Right cardiac atrium (tissue), 5 donors: ENCODE data around the gene PKNOX2. TPM values are rescaled to one million over a fixed set of nuclear protein-coding genes. Genes with fewer than 3 reads are reported as not detected.

Experiments used
- ATAC-seq, 2 donors: fragments of 200-7000 bp; cut with Tn5 transposase; one replicate each; pipeline versions ENCODE4 v1.8.0 to v1.9.1; 2020; ENCODE audit warnings: moderate library complexity in 2 of 2, mild to moderate bottlenecking in 1 of 2
- DNase-seq, 3 donors: peaks; one replicate each; pipeline ENCODE4 v3.0.0-alpha.2; 2020
- H3K27ac ChIP-seq: one replicate; pipeline ENCODE4 v1.5.1; 2013; ENCODE audit warnings: mild to moderate bottlenecking, low read length, control low read depth, moderate library complexity
- H3K27me3 ChIP-seq: one replicate; pipeline ENCODE4 v1.6.1; 2013; ENCODE audit not compliant: control insufficient read depth, insufficient read depth
- H3K4me1 ChIP-seq: one replicate; pipeline ENCODE4 v1.6.1; 2013; ENCODE audit warnings: low read length; ENCODE audit not compliant: control insufficient read depth, insufficient read depth
- H3K4me3 ChIP-seq: one replicate; pipeline ENCODE4 v1.5.1; 2013; ENCODE audit warnings: low read length, control low read depth
- H3K9me3 ChIP-seq: one replicate; pipeline ENCODE4 v1.6.1; 2013; ENCODE audit warnings: low read length; ENCODE audit not compliant: control insufficient read depth
- WGBS: extraction: QIAGEN DNeasy Blood & Tissue Kit; methylation state at CpG from one replicate; pipeline ENCODE4 v1.1.7; 2013; 5-methylcytosine and 5-hydroxymethylcytosine counted together
- intact Hi-C, 4 donors: fragments of 100-400 bp; cut with DNase I; formaldehyde crosslinking; loops; one replicate each; pipeline versions ENCODE4 v1.11.0 to v1.14.0; 2022 to 2023
- polyA plus RNA-seq: library from polyadenylated mRNA; stranded (reverse); fragments of 200-250 nt; gene quantifications from one replicate; pipeline ENCODE4 v1.2.3, GENCODE V29; 2013
- total RNA-seq, 4 donors: library from RNA; stranded (reverse); fragmentation: NEBNext Ultra II Directional; extraction: Animal tissue kit (Norgen Biotek cat#: 25700); gene quantifications; one replicate each; pipeline ENCODE4 v1.2.1, GENCODE V29; 2021
- donor health status: healthy with polysubstance abuse.
- donor health status: DM: no; HTN: yes; CAD: no.
- donor health status: DM: no; HTN: no; CAD: no.
- donor health status: DM: no; HTN: yes; CAD: no; lungs with severe emphysema.
- donor health status: DM: yes; HTN: yes; CAD: no.

The PKNOX2 gene
- total and polyA plus RNA-seq, 5 donors = 8.1 to 20.2 (median 17.6) TPM

DNA sequence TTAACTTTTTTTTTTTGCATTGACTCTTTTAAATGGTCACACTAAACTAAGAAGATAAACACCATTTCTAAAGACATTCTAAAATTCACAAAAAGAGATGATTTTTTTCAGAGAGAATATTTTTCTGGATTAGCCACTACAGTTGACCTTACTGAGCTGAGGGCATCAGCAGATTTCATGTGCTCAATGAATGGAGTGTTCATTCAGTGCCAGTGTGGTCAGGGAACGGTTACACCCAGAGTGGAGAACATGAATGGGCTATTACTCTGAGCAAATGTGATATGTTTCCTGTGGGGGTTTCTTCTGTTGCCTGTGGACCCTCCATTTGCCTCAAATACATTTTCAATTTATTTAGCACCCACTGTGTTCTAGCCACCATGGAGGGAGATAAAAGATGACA lies 19.1 kb downstream of the PKNOX2 start:
- DNase-seq (no peak), ATAC-seq (peak; percentile 47 to 53)
- no peak overlapping the region for H3K4me3 ChIP-seq
- H3K9me3 ChIP-seq = no peaks in the 10 kb centered on the region
- intact Hi-C loops = no loop called here
- peaks cover 2% of the 10 kb centered on the region for H3K4me1 ChIP-seq
- H3K27me3 ChIP-seq = no peaks in the 10 kb centered on the region
- no peak overlapping the region for H3K27ac ChIP-seq
- WGBS = 60% methylated on average over 1 of the region's 1 CpG

DNA sequence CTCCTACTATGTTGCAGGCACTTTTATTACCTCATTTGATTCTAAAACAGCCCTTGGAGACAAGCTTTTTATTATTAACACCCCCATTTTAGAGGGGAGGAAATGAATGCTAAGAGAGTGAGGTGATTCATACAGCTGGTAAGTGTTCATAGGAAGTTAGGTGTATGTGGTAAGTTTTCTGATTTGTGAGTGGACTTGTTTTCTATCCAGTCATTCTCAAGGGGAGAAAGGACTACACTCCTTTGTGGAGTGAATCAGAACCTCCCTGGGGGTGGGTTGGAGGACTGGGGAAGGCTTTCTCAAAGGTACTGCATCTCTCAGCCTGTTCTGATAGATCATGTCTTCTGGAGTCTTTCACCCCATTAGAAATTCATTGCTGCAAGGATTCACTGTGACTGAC lies 23.5 kb downstream of the PKNOX2 start:
- no peaks in the 10 kb centered on the region for H3K27me3 ChIP-seq
- ATAC-seq = no peak
- intact Hi-C loops = no loop called here

DNA sequence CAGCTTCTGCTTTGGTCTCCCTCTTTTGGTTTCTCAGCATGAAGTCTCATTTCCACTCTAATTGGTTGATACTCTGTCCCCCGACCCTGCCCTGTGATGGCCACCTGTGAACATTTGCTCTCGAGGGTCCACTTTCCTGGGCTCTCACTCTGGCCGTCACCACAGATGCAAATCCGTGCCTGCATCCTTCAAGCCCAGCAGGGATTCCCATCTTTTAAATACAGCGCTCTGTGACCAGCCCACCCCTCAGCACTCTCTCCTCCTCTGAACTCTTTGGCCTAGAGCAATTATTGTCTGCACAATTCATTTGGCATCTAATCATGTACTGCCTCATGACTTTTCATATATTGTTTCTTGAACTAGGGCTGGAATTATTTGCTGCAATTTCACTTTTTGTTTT lies 26.0 kb downstream of the PKNOX2 start:
- 87% methylated on average over 5 of the region's 5 CpGs for WGBS
- H3K4me3 ChIP-seq = no peak overlapping the region
- peaks cover 5% of the 10 kb centered on the region for H3K4me1 ChIP-seq
- no peaks in the 10 kb centered on the region for H3K9me3 ChIP-seq
- ATAC-seq (no peak), DNase-seq (no peak)
- H3K27ac ChIP-seq = no peak overlapping the region
- H3K27me3 ChIP-seq = no peaks in the 10 kb centered on the region
- intact Hi-C loops = no loop called here

More for the DNA sequence above, 23.5 kb downstream of the PKNOX2 start:
- Histone ChIP-seq H3K27ac (no peak overlapping the region), H3K9me3 (no peaks in the 10 kb centered on the region), H3K4me1 (peaks cover 5% of the 10 kb centered on the region), H3K4me3 (no peak overlapping the region)
- no peak for DNase-seq

DNA sequence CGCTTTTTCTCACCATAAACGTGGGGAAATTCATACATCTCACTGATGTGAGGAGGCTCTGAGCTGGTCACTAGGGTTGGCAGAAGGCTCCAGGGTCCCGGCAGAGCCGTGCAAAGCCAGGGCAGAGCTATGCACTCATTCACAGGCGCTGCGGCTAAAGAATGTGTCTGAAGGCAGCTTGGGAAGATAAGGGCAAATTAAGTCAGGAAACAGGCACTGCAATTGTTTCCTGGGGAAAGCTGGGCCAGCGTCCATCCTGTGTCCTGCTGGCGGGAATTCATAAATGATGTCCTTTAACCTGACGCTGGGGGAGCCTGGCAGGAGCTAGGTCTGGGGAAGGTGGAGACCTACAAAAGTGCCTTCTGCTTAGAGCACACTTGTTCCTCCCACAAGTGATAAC lies 27.6 kb downstream of the PKNOX2 start:
- DNase-seq (peak in 2 of 3 donors; percentile 62 to 74), ATAC-seq (peak; percentile 81 to 90)
- H3K4me3 ChIP-seq = no peak overlapping the region
- WGBS = 8% methylated on average over 9 of the region's 9 CpGs
- no peaks in the 10 kb centered on the region for H3K27me3 ChIP-seq
- intact Hi-C loops = no loop called here
- H3K27ac ChIP-seq = no peak overlapping the region
- H3K9me3 ChIP-seq = no peaks in the 10 kb centered on the region
- H3K4me1 ChIP-seq = peaks cover 5% of the 10 kb centered on the region

DNA sequence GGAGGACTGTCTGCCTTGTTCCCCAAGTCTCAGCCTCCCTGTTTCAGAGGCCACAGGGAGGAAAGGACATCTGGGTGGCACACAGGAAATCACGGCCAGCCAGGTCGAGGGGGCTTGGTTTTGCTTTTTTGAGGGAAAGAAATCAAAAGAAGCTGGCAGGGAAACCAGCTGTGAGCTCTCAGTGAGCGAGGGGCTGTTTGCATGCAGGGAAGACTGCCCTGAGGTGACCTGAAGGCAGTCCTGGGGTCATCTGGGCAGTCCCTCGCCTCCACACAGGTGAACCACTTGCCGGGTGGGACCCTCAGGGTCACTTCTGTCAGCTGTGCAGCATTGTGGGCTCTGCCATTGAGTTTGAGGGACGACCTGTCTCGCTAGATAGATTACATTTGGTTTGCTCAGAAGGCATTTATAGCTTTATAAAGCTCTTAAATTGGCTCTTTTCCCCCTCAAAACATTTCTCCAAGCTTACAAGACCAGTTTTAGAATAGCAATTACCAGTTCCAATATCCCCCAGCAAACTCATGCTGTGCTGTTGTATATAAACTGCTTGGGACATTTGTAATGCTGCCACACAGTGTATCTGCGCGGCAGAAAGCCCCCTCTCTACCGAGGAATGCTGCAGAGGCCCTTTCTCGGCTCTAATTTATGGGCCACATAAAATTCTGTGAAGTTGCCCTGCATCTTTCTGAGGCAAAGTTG lies 28.3 kb downstream of the PKNOX2 start:
- 85% methylated on average over 11 of the region's 11 CpGs for WGBS
- no peak overlapping the region for H3K4me3 ChIP-seq
- no peak overlapping the region for H3K27ac ChIP-seq
- ATAC-seq (no peak), DNase-seq (no peak)
- no peaks in the 10 kb centered on the region for H3K27me3 ChIP-seq
- no peaks in the 10 kb centered on the region for H3K9me3 ChIP-seq
- intact Hi-C loops = no loop called here
- H3K4me1 ChIP-seq = peaks cover 5% of the 10 kb centered on the region

DNA sequence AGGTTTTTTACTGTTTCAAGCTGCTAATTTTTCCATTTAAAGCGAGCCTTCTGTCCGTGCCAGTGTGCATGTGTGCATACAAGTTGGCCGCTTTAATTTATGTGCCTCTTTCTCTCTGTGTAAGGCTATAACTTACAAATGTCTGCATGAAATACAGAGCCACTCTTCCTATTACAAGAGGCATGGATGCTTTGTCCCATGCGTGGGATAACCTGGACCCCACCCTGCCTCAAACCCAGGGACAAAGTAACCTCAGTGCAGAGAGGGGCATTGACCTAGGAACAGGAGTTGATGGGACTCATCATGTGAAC lies 28.8 kb downstream of the PKNOX2 start:
- DNase-seq (no peak), ATAC-seq (no peak)
- Histone ChIP-seq H3K27ac (no peak overlapping the region), H3K9me3 (no peaks in the 10 kb centered on the region), H3K4me3 (no peak overlapping the region), H3K27me3 (no peaks in the 10 kb centered on the region), H3K4me1 (peaks cover 5% of the 10 kb centered on the region)
- intact Hi-C loops = no loop called here
- WGBS = 98% methylated on average over 4 of the region's 4 CpGs

DNA sequence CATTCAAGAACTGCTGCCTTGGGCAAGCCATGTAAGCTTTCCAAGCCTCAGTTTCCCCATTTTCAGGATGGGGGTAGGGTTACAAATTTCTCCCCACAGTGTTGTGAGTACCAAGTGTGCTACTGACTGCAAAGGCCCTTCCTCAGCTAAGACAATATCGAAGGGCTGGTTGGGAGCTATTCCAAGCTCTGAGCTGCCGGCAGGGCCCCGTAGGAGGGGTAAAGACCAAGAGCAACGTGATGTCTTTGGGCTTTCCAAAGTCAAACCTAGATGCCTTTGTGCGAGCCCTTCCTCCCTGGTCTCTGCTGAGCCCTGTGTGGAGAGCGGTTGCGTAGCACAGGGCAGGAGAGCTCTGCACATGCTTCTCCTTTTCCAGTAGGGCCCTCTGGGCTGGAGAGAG lies 29.3 kb downstream of the PKNOX2 start:
- DNase-seq (no peak), ATAC-seq (no peak)
- Histone ChIP-seq H3K4me3 (no peak overlapping the region), H3K9me3 (no peaks in the 10 kb centered on the region), H3K27ac (no peak overlapping the region), H3K4me1 (peaks cover 5% of the 10 kb centered on the region), H3K27me3 (no peaks in the 10 kb centered on the region)
- 88% methylated on average over 7 of the region's 7 CpGs for WGBS
- intact Hi-C loops = no loop called here

DNA sequence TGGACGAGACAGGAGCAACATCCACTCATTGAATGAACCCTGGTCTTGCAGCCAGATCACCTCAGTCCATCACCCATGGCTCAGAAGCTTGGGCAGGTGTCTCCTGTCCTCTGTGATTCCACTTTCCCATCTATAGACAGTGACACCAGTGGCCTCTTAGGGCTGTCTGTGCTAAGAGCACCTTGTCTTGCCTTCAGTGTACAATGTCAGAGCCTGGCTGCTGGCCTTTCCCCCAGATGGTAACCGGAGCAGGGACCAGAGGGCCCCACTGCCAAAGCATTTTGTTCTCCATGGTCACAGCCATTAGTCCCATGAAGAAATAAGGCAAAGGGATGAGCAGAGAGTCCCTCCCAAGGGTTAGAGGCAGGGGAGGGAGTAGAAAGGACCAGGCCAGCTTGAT lies 35.4 kb downstream of the PKNOX2 start:
- Histone ChIP-seq H3K27ac (no peak overlapping the region), H3K27me3 (no peaks in the 10 kb centered on the region), H3K4me1 (peaks cover 3% of the 10 kb centered on the region), H3K9me3 (no peaks in the 10 kb centered on the region), H3K4me3 (no peak overlapping the region)
- intact Hi-C loops = no loop called here
- WGBS = 86% methylated on average over 2 of the region's 2 CpGs
- DNase-seq (no peak), ATAC-seq (no peak)

DNA sequence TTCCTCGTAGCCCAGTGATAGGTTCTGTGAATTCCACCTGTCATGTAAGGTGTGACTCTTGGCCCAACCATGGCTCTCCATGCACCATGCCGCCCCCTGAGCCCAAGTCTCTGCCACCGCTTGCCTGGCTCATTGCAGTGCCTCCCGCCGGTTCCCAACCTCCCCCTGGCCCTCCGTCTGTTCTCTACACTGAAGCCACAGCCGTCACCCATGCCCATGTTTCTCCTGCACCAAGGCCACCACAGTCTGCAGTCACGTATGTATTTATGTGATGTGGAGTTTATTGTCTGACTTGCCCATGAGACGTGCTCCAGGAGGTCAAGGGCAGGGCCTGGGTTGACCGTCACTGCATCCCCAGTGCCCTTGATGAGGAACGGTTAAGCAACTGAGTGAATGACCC lies 35.9 kb downstream of the PKNOX2 start:
- WGBS = 96% methylated on average over 11 of the region's 11 CpGs
- intact Hi-C loops = no loop called here
- H3K27me3 ChIP-seq = no peaks in the 10 kb centered on the region
- no peaks in the 10 kb centered on the region for H3K9me3 ChIP-seq
- no peak overlapping the region for H3K27ac ChIP-seq
- DNase-seq (no peak), ATAC-seq (no peak)
- H3K4me3 ChIP-seq = no peak overlapping the region
- peaks cover 3% of the 10 kb centered on the region for H3K4me1 ChIP-seq

DNA sequence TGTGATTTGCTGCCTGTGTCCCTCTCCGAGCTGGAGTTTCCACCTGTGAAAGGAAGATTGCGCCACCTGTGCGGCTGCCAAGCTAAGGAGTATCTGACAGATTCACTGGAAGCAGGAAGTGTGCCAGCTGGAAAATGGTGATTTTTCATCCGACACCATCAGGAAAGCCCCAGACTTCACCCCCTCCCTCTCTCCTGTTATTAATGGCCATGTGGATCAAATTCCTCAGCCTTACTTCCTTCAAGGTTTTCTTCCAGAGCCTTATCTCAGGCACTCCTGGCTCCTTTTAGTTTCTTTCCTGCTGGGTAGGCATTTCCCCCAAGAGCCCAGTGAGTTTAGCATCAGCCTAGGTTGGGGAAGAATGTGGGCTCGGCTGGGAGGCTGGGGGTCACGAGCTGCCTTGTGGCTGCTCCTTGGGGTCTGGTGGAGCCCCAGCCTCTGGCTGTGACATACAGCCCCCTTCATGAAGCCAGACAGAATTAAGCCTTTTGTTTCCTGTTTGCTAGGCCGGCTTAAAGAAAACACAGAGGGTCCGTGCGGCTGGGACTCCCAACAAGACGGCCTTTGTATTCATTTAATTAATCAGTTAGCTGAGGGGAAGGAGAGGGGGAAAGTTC lies 37.1 kb downstream of the PKNOX2 start:
- peak; percentile 25 to 26 for ATAC-seq

DNA sequence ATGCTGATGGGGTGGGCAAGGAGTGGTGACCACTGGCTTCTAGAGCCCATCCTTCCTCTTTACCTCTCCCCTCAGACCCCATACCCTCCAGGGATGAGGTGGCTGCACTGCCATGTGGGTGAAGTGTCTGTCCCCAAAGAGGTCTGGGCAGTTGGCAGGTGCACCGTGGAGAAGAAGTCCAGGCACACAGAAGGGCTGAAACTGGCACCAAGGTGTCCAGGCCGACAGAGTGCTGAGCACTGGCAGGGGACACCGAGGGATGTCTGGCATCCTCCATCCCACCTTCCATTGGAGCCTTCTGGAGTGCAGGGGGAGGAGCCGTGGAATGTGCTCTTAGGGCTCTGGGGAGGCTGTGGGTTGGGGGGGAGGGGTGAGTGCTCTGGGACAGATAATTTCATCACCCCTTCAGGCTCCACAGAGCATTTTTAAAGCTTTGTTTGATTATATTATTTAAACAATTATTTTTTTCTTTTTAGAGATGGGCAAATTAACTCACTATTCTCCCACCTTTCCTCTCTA lies 37.9 kb downstream of the PKNOX2 start:
- intact Hi-C loops = no loop called here
- ATAC-seq (peak in 1 of 2 donors; percentile 25), DNase-seq (no peak)
- Histone ChIP-seq H3K27me3 (no peaks in the 10 kb centered on the region), H3K27ac (no peak overlapping the region), H3K4me1 (peaks cover 3% of the 10 kb centered on the region), H3K9me3 (no peaks in the 10 kb centered on the region), H3K4me3 (no peak overlapping the region)
- WGBS = 49% methylated on average over 4 of the region's 4 CpGs

More for the DNA sequence above, 37.1 kb downstream of the PKNOX2 start:
- Histone ChIP-seq H3K27ac (no peak overlapping the region), H3K4me1 (peaks cover 3% of the 10 kb centered on the region), H3K9me3 (no peaks in the 10 kb centered on the region), H3K27me3 (no peaks in the 10 kb centered on the region), H3K4me3 (no peak overlapping the region)
- peak in 1 of 3 donors; percentile 58 for DNase-seq
- WGBS = 47% methylated on average over 10 of the region's 10 CpGs
- intact Hi-C loops = no loop called here
